OCI-LY7 (cell line): ENCODE measurements around the gene EEF1B2.

ENCODE experiments used
- EZH2phosphoT487 ChIP-seq: fragments of 200-600 bp; sonication (generic); IDR thresholded peaks from 2 replicates; pipeline ENCODE4 v1.6.1; 2018; ENCODE audit warnings: low read depth, borderline replicate concordance, mild to moderate bottlenecking, mixed run types, antibody characterized with exemption, low read length, moderate library complexity, mixed read lengths
- TF ChIP-seq, protein P1 (sequence below): fragments of 200-600 bp; sonication (generic); conservative IDR thresholded peaks from 2 replicates; pipeline ENCODE4 v1.5.1; 2014; ENCODE audit warnings: mild to moderate bottlenecking, antibody characterized with exemption, low read length, moderate library complexity, mixed read lengths

DNA sequence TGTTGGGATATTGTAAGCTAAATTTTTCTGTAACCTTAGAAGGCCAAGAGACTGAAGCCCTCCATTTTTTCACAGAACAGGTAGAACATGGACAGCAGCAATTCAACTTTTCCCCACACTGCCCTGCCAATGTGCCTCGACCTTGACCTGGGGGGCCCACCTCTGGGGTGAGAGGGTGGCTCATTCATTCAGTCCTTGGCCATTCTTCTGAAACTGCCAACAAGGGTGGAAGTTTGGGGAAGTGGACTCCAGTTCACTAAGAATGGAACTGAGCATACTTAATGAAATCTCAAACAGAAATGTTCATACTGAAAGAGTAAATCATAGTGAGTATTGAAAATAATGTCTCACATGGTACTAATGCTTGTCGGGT, 1.1 kb downstream of the EEF1B2 start:
- TF ChIP-seq, protein P1, sequence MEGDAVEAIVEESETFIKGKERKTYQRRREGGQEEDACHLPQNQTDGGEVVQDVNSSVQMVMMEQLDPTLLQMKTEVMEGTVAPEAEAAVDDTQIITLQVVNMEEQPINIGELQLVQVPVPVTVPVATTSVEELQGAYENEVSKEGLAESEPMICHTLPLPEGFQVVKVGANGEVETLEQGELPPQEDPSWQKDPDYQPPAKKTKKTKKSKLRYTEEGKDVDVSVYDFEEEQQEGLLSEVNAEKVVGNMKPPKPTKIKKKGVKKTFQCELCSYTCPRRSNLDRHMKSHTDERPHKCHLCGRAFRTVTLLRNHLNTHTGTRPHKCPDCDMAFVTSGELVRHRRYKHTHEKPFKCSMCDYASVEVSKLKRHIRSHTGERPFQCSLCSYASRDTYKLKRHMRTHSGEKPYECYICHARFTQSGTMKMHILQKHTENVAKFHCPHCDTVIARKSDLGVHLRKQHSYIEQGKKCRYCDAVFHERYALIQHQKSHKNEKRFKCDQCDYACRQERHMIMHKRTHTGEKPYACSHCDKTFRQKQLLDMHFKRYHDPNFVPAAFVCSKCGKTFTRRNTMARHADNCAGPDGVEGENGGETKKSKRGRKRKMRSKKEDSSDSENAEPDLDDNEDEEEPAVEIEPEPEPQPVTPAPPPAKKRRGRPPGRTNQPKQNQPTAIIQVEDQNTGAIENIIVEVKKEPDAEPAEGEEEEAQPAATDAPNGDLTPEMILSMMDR: no peak
- no peak for TF ChIP-seq EZH2phosphoT487
